Activated B cell treated with CpG ODN at 0.5 μM for 24 hours (primary cell): ENCODE results near the gene DLGAP1. TPM values are rescaled to one million over a fixed set of nuclear protein-coding genes. Genes with fewer than 3 reads are reported as not detected.

Experiments
- ATAC-seq: fragments of 200-7000 bp; cut with Tn5 transposase; one replicate; pipeline ENCODE4 v1.10.0; 2021; ENCODE audit warnings: low read depth, mild to moderate bottlenecking, moderate library complexity
- CTCF ChIA-PET: fragments of 350-600 bp; sonication (Branson Sonifier 250); formaldehyde crosslinking; loops from one replicate; lab custom pipeline; 2021; ENCODE audit warnings: antibody characterized with exemption; lab: Charles Lee
- POLR2A ChIA-PET: fragments of 350-600 bp; sonication (Branson Sonifier 250); formaldehyde crosslinking; loops from one replicate; lab custom pipeline; 2021; ENCODE audit warnings: antibody characterized with exemption; lab: Charles Lee
- DNase-seq: peaks from one replicate; pipeline ENCODE4 v3.0.0; 2022
- H3K27ac Mint-ChIP-seq: one replicate; pipeline ENCODE4 v1.8.0; 2020; ENCODE audit warnings: mixed read lengths
- H3K27me3 Mint-ChIP-seq: one replicate; pipeline ENCODE4 v1.8.0; 2021; ENCODE audit warnings: mixed read lengths
- H3K36me3 Mint-ChIP-seq: one replicate; pipeline ENCODE4 v1.8.0; 2021; ENCODE audit warnings: low read depth, mixed read lengths
- H3K4me1 Mint-ChIP-seq: one replicate; pipeline ENCODE4 v1.8.0; 2021; ENCODE audit warnings: mixed read lengths
- H3K4me3 Mint-ChIP-seq: one replicate; pipeline ENCODE4 v1.8.0; 2020; ENCODE audit warnings: mild to moderate bottlenecking, mixed read lengths
- H3K9me3 Mint-ChIP-seq: one replicate; pipeline ENCODE4 v1.8.0; 2020; ENCODE audit warnings: mixed read lengths
- CTCF ChIP-seq: fragments of 200-600 bp; IDR thresholded peaks from one replicate; pipeline ENCODE4 v1.8.0; 2022; ENCODE audit warnings: antibody characterized with exemption, mild to moderate bottlenecking
- intact Hi-C: fragments of 100-400 bp; cut with micrococcal nuclease; formaldehyde crosslinking; loops from one replicate; pipeline ENCODE4 v1.15.1; 2024
- total RNA-seq: library from RNA; stranded (reverse); gene quantifications from 2 replicates; pipeline ENCODE4 v1.2.3, GENCODE V29; 2022

DLGAP1 gene
- total RNA-seq, 1 donor from 2014 or later: 0.18 TPM

GRCh38 chr18:4007846-4008245 lies 447.3 kb downstream of the DLGAP1 start:
- intact Hi-C loops: no loop called here
- H3K36me3 Mint-ChIP-seq: no peaks in the 10 kb centered on the region
- TF ChIP-seq CTCF: no peak
- H3K9me3 Mint-ChIP-seq: no peaks in the 10 kb centered on the region
- no peaks in the 10 kb centered on the region for H3K4me1 Mint-ChIP-seq
- ChIA-PET CTCF (no interaction called here), POLR2A (no interaction called here)
- DNase-seq (no peak), ATAC-seq (no peak)
- H3K27me3 Mint-ChIP-seq: peaks cover 15% of the 10 kb centered on the region
- no peak overlapping the region for H3K27ac Mint-ChIP-seq
- no peak overlapping the region for H3K4me3 Mint-ChIP-seq

DNA sequence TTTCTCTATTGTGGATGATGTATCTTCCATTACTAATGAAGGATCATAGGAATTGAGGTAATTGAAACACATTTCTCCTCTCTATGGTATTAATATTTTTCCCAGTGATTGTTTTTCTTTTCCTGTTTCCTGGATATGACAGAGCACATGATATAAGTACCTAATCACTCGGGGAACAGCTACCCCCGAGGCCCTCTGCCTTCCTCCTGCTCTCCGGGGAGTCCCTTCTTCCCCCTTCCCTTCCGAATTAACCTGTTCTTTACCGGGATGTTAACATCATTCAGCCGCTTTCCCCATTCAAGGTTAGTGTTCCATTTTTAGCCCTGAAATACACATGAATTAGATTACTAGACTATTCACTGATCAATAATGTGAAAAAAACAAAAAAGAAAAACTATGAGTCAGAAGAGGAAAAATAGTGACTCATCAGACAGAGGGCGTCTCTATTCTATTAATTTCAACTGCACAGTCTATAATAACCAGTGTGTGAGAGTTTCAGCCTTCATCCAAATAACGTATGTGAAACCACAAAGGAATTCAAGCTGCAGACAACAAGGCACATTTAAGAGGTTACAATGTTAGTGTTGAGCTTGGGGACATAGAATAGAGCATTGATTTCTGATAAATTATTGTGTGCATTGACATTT lies 450.8 kb downstream of the DLGAP1 start:
- no peak overlapping the region for H3K4me3 Mint-ChIP-seq
- H3K27ac Mint-ChIP-seq: no peak overlapping the region
- ChIA-PET POLR2A (no interaction called here), CTCF (no interaction called here)
- H3K4me1 Mint-ChIP-seq: no peaks in the 10 kb centered on the region
- peaks cover 17% of the 10 kb centered on the region for H3K27me3 Mint-ChIP-seq
- no peak for TF ChIP-seq CTCF
- H3K9me3 Mint-ChIP-seq: no peaks in the 10 kb centered on the region
- no peak for DNase-seq
- intact Hi-C loops: no loop called here
- ATAC-seq: no peak
- no peaks in the 10 kb centered on the region for H3K36me3 Mint-ChIP-seq

GRCh38 chr18:3998698-3999333 lies 456.3 kb downstream of the DLGAP1 start:
- Mint-ChIP-seq H3K27me3 (peaks cover 6% of the 10 kb centered on the region), H3K36me3 (no peaks in the 10 kb centered on the region), H3K4me3 (no peak overlapping the region), H3K4me1 (no peaks in the 10 kb centered on the region), H3K27ac (no peak overlapping the region), H3K9me3 (no peaks in the 10 kb centered on the region)
- TF ChIP-seq CTCF: no peak
- no peak for ATAC-seq
- DNase-seq: no peak
- intact Hi-C loops: loop anchor here (1.0 kb wide), 1 partner anchor 228 kb away; no protein-coding TSS in a partner anchor
- POLR2A ChIA-PET: no interaction called here
- CTCF ChIA-PET: interaction anchor here (1.2 to 1.5 kb wide), 2 partner anchors 228 to 332 kb away, joined by 3 read pairs; no protein-coding TSS in a partner anchor

GRCh38 chr18:3995476-3996102 lies 459.5 kb downstream of the DLGAP1 start:
- peak; percentile 40 for ATAC-seq
- no peak for TF ChIP-seq CTCF
- no peaks in the 10 kb centered on the region for H3K4me1 Mint-ChIP-seq

More at GRCh38 chr18:3995476-3996102, 459.5 kb downstream of the DLGAP1 start:
- CTCF ChIA-PET: interaction anchor here (0.7 to 1.9 kb wide), 6 partner anchors 11 to 717 kb away, joined by 3 to 10 read pairs (median 6); no protein-coding TSS in a partner anchor
- no peaks in the 10 kb centered on the region for H3K9me3 Mint-ChIP-seq
- H3K27me3 Mint-ChIP-seq: no peaks in the 10 kb centered on the region
- no peak for DNase-seq
- H3K27ac Mint-ChIP-seq: no peak overlapping the region
- H3K4me3 Mint-ChIP-seq: no peak overlapping the region
- POLR2A ChIA-PET: no interaction called here
- intact Hi-C loops: loop anchor here (1.0 to 2.0 kb wide), 2 partner anchors 293 to 714 kb away; no protein-coding TSS in a partner anchor
- no peaks in the 10 kb centered on the region for H3K36me3 Mint-ChIP-seq
